Fibroblast of mammary gland (primary cell): ENCODE measurements around the gene ENGASE.

Experiments
- DNase-seq: peaks from one replicate; pipeline ENCODE4 v3.0.0-alpha.2; 2010; ENCODE audit warnings: low read depth
- H3K4me3 ChIP-seq: 2 replicates; pipeline ENCODE4 v1.5.1; 2011; ENCODE audit warnings: low read depth, mild to moderate bottlenecking, low read length, moderate library complexity; ENCODE audit not compliant: control insufficient read depth
- TF ChIP-seq, protein P1 (sequence below): conservative IDR thresholded peaks from 2 replicates; pipeline ENCODE4 v1.5.1; 2011; ENCODE audit warnings: low read depth, low read length, inconsistent platforms; ENCODE audit not compliant: control insufficient read depth, insufficient read depth

The ENGASE gene

DNA sequence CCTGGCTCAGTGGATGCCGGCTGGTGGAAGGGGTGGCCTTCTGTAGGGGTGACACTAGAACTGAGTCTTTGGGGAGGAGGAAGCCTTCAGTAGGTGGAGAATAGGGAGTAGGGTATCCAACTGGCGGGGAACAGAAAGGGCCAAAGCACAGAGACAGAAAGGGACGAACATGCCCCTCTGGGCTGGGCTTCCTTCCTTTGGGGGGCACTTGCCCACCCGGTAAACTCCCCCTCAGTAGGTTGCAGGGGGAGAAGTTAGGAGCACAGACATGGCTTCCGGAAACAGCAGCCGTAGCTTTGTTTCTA is 774 bp downstream of the ENGASE start:
- no peak for DNase-seq
- peak overlapping the region; percentile 56 for H3K4me3 ChIP-seq
- TF ChIP-seq, protein P1, sequence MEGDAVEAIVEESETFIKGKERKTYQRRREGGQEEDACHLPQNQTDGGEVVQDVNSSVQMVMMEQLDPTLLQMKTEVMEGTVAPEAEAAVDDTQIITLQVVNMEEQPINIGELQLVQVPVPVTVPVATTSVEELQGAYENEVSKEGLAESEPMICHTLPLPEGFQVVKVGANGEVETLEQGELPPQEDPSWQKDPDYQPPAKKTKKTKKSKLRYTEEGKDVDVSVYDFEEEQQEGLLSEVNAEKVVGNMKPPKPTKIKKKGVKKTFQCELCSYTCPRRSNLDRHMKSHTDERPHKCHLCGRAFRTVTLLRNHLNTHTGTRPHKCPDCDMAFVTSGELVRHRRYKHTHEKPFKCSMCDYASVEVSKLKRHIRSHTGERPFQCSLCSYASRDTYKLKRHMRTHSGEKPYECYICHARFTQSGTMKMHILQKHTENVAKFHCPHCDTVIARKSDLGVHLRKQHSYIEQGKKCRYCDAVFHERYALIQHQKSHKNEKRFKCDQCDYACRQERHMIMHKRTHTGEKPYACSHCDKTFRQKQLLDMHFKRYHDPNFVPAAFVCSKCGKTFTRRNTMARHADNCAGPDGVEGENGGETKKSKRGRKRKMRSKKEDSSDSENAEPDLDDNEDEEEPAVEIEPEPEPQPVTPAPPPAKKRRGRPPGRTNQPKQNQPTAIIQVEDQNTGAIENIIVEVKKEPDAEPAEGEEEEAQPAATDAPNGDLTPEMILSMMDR, result no peak

DNA sequence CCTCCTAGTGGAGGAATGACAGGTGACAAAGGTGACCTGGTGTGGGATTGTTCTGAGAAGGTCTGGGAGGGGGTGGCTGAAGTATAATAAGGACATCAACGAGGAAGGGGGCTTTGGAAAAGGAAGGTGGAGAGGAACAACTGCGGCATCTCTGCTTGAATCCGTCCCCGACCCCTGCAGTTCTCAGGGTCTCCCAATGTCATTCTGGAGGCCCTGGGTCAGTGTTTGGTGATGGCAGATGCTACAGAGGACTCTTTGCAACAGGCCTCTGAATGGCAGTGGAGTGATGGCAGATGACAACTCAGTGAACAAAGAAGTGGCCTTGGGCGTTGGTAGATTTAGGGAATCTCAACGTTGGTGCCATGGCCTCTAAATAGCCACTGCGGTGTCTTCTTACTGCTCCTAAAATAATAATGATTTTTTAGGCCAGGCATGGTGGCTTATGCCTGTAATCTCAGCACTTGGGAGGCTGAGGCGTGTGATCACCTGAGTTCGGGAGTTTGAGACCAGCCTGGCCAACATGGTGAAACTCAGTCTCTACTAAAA is 1.3 kb downstream of the ENGASE start:
- no peak overlapping the region for H3K4me3 ChIP-seq
- DNase-seq, result no peak
- TF ChIP-seq, protein P1, result no peak

DNA sequence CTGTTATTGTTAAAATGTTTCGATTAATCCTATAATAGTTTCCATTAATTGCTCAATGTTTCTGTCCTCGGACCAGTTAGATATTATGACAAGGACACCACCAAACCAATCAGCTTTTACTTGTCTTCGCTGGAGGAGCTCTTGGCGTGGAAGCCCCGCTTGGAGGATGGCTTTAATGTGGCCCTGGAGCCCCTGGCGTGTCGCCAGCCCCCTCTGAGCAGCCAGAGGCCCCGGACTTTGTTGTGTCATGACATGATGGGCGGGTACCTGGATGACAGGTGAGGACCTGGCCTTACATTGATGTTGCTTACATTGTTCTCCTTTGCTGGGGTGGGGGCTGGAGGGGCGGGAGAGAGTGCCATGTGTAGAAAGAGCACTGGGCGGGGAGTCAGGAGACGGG is 3.0 kb downstream of the ENGASE start:
- no peak for DNase-seq
- H3K4me3 ChIP-seq, result no peak overlapping the region
- TF ChIP-seq, protein P1, result no peak

DNA sequence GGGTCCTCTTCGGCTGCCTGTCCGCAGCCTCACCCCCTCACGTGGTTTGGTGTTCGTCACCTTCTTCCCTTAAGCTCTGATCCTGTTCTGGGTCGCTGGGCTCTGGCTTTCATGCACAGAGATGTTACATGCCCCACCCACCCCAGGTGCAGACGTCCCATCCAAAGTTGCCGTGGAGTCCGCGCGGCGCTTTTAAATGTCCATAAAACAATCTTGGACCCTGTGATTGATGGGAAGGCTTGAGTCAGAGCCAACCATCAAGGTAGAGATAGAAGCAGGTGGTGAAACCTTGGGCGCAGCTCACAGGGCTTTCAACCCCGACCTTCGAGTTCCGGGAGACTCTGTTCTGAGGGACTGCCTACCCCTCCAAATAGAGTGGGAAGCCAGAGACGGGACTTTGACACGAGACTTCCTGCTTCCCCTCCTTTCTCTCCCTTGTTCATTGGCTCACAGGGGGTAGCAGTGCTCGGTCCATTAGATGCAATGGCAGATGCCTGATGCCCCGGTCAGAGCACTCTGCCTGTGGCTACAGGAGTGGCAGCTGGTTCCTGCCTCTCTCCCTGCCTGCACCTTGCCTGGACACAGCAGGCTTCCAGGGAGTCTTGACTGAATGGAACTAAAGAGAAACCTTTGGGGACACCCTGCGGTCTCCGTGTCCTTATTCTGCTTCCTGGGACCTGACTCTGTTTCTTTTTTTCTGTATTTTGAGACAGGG is 4.0 kb downstream of the ENGASE start:
- no peak overlapping the region for H3K4me3 ChIP-seq
- TF ChIP-seq, protein P1, result no peak
- no peak for DNase-seq

GRCh38 chr17:79079421-79080200 is 5.0 kb downstream of the ENGASE start:
- TF ChIP-seq, protein P1, result no peak
- no peak for DNase-seq
- no peak overlapping the region for H3K4me3 ChIP-seq

DNA sequence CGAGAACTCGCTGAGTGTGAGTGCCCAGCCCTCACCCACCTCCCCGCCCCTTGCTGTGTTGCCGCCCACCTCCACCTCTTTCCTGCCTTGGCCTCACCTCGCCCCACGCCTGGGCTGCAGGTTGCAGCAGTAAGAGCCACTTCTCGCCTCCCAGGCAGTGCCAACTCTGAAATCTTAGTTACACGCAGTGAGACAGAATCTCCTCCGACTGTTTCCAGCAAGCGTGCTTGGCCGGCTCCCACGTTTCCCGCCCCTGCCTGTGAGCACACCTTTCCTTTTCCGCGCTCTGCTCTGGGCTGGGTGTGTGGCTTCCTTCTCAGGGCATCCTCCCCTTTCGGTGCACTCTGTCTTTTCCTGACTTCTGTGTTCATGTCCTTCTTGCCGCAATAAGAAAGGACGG is 5.7 kb downstream of the ENGASE start:
- H3K4me3 ChIP-seq, result no peak overlapping the region
- TF ChIP-seq, protein P1, result no peak
- DNase-seq, result no peak
